ENCODE data around the gene OR1N1.

DNA sequence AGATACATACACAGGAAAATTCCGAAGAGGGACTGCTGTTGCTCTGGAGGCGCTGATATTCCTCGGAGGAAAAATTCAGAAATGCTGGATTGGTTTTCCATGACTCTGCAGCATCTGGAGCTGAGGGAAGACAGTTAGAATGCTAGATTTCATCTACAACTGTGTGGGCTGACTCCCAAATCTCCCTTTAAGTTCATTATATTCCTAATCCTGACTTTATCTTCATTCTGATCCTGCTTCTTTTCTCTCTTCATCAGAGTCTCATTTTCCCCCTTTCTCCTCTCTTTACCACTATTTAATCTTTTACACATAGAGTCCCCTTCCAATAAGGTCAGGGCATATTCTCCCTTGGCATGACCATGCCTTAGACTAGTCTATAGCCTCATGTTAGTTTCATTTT, at the start of gene OR1N1:
- TF ChIP-seq, protein P1, sequence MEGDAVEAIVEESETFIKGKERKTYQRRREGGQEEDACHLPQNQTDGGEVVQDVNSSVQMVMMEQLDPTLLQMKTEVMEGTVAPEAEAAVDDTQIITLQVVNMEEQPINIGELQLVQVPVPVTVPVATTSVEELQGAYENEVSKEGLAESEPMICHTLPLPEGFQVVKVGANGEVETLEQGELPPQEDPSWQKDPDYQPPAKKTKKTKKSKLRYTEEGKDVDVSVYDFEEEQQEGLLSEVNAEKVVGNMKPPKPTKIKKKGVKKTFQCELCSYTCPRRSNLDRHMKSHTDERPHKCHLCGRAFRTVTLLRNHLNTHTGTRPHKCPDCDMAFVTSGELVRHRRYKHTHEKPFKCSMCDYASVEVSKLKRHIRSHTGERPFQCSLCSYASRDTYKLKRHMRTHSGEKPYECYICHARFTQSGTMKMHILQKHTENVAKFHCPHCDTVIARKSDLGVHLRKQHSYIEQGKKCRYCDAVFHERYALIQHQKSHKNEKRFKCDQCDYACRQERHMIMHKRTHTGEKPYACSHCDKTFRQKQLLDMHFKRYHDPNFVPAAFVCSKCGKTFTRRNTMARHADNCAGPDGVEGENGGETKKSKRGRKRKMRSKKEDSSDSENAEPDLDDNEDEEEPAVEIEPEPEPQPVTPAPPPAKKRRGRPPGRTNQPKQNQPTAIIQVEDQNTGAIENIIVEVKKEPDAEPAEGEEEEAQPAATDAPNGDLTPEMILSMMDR (IDR thresholded peaks at IDR 0.05), result no peak
- TF ChIP-seq EP300 (IDR thresholded peaks at IDR 0.05) (no peak), POLR2A (IDR thresholded peaks at IDR 0.05) (no peak)
